ENCODE data around the gene SLC38A3. TPM values are rescaled to one million over a fixed set of nuclear protein-coding genes. Genes with fewer than 3 reads are reported as not detected.

SLC38A3 gene
- total and polyA plus RNA-seq, 2 experiments from 2014 or later, result 0.28 to 1.3 TPM

- TF ChIP-seq CTCF (conservative IDR thresholded peaks at IDR 0.05; ENCODE audit: low read depth in 2 of 2) (no peak), ETS1 (IDR thresholded peaks at IDR 0.05) (no peak), NANOG (IDR thresholded peaks at IDR 0.05; ENCODE audit: borderline replicate concordance) (no peak), ZNF331 (CRISPR knock-in tag; IDR thresholded peaks at IDR 0.05; ENCODE audit: low read depth) (no peak), REST (IDR thresholded peaks at IDR 0.05; ENCODE audit: unreplicated experiment) (no peak), STAT1 (IDR thresholded peaks at IDR 0.05; ENCODE audit: unreplicated experiment) (no peak), EZH2 (IDR thresholded peaks at IDR 0.05; ENCODE audit: low read depth, unreplicated experiment) (no peak), POLR2AphosphoS5 (IDR thresholded peaks at IDR 0.05; ENCODE audit: low read depth) (no peak), JUNB (IDR thresholded peaks at IDR 0.05; ENCODE audit: unreplicated experiment) (no peak)
Measured at GRCh38 chr3:50246517-50246954, 41.5 kb downstream of the SLC38A3 start (continued).

GRCh38 chr3:50248387-50248786 is 43.3 kb downstream of the SLC38A3 start:
- H3K4me3 Mint-ChIP-seq, result no peak overlapping the region
- peaks cover 25% of the 10 kb centered on the region for H3K4me1 ChIP-seq (ENCODE audit: insufficient read depth)
- H3K36me3 ChIP-seq (ENCODE audit: insufficient read depth), result no peaks in the 10 kb centered on the region
- no peak overlapping the region for H3K4me2 ChIP-seq
- H3K27me3 ChIP-seq (ENCODE audit: insufficient read depth), result no peaks in the 10 kb centered on the region
- peaks cover 25% of the 10 kb centered on the region for H3K36me3 Mint-ChIP-seq (ENCODE audit: low read depth)
- 0 out of 2 replicates have a peak overlapping the region, but pooled peaks have one; percentile 40 for H3K27ac Mint-ChIP-seq
- no peak overlapping the region for H2AFZ ChIP-seq
- no peak overlapping the region for H3K27ac ChIP-seq (ENCODE audit: low read depth)
- H3F3A ChIP-seq (replicated peaks; ENCODE audit: low read depth), result peaks cover 11% of the 10 kb centered on the region; the same call in 1 of the 2 replicates
- H3K4me1 Mint-ChIP-seq, result peaks cover 45% of the 10 kb centered on the region
- no peaks in the 10 kb centered on the region for H3K9me3 Mint-ChIP-seq
- no peak overlapping the region for H3K4me3 ChIP-seq
- no peak for ATAC-seq
- H4K20me1 ChIP-seq (replicated peaks; ENCODE audit: insufficient read depth), result peaks cover 45% of the 10 kb centered on the region
- H3K27me3 Mint-ChIP-seq (ENCODE audit: insufficient read depth, low read depth, poor library complexity), result peaks cover 10% of the 10 kb centered on the region
- no peaks in the 10 kb centered on the region for H3K9me2 ChIP-seq (ENCODE audit: insufficient read depth)
- peaks cover 67% of the 10 kb centered on the region for H3K79me2 ChIP-seq (replicated peaks; ENCODE audit: insufficient read depth)
- no peak for DNase-seq (ENCODE audit: low spot score)
- TF ChIP-seq POLR2AphosphoS5 (IDR thresholded peaks at IDR 0.05; ENCODE audit: low read depth), result no peak
- no peak for TF ChIP-seq EZH2 (IDR thresholded peaks at IDR 0.05; ENCODE audit: low read depth, unreplicated experiment)
- no peak for TF ChIP-seq STAT1 (IDR thresholded peaks at IDR 0.05; ENCODE audit: unreplicated experiment)
- TF ChIP-seq ZNF114 (CRISPR knock-in tag; IDR thresholded peaks at IDR 0.05), result no peak
- TF ChIP-seq ETS1 (IDR thresholded peaks at IDR 0.05), result no peak
- TF ChIP-seq REST (IDR thresholded peaks at IDR 0.05; ENCODE audit: unreplicated experiment), result no peak
- no peak for TF ChIP-seq NANOG (IDR thresholded peaks at IDR 0.05; ENCODE audit: borderline replicate concordance)
- no peak for TF ChIP-seq ZNF331 (CRISPR knock-in tag; IDR thresholded peaks at IDR 0.05; ENCODE audit: low read depth)
- no peak for TF ChIP-seq CREB1 (CRISPR knock-in tag; IDR thresholded peaks at IDR 0.05; ENCODE audit: low read depth)
- no peak for TF ChIP-seq JUNB (IDR thresholded peaks at IDR 0.05; ENCODE audit: unreplicated experiment)
- no peak for TF ChIP-seq CTCF (conservative IDR thresholded peaks at IDR 0.05; ENCODE audit: low read depth in 2 of 2)

Measured in GM23338 (cell line).